Dermis blood vessel endothelial cell (primary cell): Measurements from ENCODE around the gene NEUROD2. TPM values are rescaled to one million over a fixed set of nuclear protein-coding genes. Genes with fewer than 3 reads are reported as not detected.

Source experiments
- DNase-seq: peaks from one replicate; pipeline ENCODE4 v3.0.0; 2010
- total RNA-seq: library from RNA; depleted of rRNA; stranded (reverse); fragments of >200 nt; gene quantifications from 2 replicates; pipeline ENCODE4 v1.2.3, GENCODE V29; 2014

The NEUROD2 gene
- total RNA-seq, 1 donor from 2014 or later = not detected

DNA sequence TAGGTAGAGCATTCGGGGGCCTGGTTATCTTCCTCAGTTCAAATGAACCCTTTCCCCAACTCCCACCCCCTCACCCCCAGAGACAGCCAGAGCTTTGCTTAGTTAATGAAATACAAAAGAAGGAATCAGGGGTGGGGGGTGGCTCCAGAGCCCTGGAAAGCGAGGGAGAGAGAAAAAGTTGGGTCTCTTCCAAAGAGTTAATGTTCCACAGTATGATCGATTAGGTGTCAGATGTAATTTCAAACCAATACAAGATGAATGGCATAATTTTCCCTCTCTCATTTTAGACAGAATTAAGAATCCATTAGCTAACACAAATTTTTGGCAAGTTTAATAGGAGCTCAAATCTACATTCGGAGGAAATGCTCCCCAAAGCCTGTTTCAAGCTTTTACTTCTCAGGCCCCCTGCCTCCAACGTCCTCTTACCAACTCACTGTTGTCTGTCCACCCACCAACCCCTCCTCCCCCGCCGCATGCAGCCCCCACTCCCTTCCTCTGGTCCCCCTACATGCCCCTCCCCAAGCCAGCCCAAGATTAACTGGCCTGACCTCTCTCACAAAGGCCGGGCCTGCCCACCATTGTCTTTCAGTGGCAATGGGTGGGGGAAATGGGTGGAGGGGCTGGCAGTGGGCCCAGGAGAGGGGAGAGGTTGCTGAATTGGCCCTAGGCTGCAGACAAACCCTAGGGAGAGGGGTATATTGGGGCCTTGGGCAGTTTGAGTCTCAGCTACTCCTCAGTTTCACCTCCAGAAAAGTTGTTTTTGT is 28.2 kb downstream of the NEUROD2 start:
- peak; percentile 25 for DNase-seq

- no peak for DNase-seq
These were observed 29.4 kb downstream of the NEUROD2 start for GRCh38 chr17:39578272-39578671.

DNA sequence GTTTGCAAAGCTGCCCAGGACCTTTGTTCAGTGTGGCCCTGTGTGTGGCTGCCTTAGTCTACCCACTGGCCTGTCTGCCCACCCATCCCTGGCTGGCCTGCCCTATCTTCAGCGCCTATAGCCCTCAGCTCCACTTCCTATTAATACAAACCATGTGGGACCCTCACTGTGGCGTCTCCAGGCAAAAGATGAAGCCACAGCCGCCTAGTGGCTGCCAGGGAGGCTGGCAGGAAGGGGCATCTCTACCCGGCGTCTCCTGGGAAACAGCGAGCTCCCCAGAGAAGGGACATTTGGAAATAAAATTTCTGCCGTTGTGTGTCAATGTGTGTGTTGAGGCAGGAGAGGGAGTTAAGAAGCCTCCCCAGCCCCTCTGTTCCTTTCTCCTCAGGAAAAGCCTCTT is 31.5 kb downstream of the NEUROD2 start:
- DNase-seq = peak; percentile 34

DNA sequence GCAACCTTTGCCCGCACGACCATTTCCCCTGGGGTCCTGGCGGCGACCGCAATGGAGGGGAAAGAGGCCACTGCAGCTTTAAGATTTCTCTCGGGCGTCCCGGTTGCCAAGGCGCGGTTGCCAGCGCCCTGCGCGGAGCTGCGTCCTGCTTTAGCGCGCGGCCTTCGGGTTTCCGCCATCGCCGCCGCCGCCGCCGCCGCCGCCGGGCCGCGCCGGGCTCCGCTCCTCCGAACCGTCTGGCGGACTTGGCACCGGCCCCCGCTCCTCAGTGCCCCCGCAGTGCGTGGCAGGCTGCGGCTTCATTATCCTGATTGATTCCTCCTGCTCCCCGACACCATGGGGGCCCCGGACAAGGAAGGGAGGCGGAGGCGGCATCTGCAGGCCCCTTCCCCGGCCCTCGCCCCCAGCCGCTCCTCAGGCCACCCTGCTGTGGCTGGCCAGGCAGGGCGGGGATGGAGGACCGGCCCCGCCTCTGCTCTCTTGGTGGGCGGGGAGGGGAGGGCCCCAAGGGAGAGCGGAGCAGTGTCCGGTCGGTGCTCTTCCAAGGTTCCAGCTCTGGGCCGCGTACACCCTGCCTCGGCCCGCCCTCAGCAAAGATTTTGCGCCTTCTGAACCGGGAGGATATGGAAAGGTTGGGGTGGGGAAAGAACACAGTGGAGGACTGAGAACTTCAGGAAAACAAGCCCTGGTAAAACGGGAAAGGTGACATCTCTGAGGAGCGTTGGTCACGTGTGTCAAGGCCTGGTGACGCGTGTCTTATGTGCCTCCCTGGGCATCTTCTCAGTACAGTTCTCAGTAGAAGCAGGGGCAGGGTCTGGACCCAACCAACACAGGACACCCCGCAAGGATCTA is 34.0 kb downstream of the NEUROD2 start:
- peak; percentile 73 for DNase-seq

GRCh38 chr17:39572121-39572520 is 35.6 kb downstream of the NEUROD2 start:
- no peak for DNase-seq

- DNase-seq = no peak
These were observed 38.6 kb downstream of the NEUROD2 start for GRCh38 chr17:39569126-39569525.

DNA sequence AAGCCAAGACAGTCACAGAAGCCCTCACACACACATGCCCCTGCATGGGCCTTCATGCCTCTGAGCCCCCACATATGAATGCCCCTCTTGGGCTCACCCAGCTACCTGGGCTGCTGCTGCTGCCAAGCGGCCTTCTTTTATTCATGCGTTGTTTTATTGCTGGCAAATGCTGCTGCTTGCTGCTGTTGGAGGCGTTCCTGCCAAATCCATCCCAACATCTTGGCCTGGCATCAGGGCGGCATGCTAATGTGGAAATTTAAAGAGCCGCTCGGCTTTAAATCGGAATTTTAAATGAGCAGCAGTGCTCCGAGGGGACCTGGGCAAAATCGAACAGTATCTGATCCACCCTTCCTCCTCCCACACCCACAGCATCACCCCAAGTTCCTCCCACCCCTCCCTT is 39.0 kb downstream of the NEUROD2 start:
- no peak for DNase-seq

DNA sequence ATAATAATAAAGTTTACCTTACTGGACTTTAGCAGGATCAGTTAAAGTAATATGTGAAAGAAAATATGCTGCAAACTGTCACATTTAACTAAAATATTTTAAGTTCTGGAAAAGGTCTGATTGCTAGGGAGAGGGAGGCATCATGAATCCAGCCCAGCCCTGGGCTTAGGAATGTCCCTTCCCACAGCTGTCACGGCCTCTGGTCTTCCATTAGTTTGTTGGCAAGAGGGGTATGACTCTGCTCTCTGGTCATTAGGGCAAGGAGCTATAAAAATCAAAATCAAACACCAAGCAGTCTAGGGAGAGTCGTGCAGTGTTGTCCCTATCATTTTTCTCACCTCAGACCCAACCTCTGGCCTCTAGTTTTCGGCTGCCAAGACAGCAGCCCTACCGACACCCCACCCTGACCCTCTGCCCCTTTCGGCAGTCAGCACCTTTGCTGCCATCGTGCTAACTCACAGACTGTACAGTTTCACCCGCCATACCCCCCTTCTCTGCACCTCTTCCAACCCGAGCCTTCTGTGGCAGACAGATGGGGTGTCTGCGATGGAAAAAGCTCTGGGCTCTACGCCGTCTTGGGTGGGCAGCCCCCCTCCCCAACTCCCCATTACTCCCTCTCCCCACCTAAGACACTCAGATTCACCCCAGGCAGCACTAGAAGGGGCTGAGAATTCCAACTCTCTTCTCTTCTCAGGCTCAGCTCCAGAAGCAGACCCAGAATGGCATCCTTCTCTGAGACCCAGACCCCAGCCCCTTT is 41.4 kb downstream of the NEUROD2 start:
- DNase-seq = no peak

DNA sequence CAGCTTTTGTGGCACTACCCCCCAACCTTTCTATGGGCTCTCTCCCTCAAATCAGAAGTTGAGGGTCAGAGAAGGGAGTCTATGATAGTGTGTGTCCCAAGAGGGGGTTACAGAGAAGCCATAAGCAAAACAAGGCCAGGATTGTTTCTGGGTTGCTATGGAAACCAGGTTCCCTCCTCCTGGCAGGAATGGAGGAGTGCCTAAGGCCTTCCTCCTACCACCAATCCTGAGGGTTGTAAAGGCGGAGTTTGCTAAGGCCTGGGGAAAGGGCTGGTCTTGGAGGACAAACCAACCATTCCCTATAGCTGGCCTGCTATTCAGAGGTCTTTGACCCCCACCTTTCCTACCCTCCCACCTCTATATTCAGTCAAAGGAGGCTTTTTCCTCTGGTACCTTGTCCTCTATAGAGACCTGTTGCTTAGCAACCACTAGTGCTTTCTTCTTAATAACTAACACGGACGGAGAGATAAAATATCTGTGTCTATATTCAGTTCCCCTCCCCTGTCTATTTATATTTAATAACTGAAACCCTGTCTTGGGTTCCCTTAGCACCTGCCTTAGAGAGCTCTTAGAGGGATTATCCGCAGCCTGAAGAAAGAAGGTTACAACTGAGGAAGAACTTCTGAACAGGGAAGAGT is 43.4 kb downstream of the NEUROD2 start:
- no peak for DNase-seq

- DNase-seq = no peak
These were observed 44.2 kb downstream of the NEUROD2 start for GRCh38 chr17:39563476-39563875.

DNA sequence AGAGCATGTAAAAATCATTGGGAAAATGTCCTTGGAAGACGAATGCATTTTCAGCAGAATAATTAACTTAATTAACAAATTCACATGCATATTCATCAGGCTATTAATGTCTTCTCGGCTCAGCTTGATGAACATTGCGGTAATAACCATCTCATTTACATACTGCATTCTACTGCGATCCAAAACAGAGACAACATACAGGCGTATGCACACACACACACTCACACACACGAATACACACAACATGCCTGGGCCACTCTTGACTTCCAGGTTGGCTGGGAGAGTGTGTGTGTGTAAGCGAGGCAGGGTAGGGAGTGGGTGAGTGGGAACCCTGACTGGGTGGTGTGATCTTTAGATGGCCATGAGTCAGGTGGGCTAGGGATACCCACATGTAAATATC is 44.7 kb downstream of the NEUROD2 start:
- DNase-seq = no peak

DNA sequence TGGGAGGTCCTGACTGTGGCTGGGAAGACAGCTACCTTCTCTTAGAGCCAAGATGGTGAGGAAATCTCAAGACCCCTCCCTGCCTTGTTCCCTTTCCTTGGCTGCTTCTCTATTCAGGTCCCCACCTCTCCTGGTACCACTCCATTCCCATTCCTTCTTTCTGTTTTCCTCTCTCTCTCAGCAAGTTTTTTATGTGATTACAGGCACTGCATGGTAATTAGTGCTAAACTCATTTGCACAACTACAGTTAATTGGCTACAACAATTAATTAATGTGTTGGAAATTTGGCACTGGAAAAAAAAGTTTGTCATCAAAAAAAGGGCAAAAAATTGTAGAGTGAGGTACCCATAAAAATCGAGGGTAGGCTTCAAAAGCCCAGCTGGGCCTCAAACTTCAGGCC is 45.3 kb downstream of the NEUROD2 start:
- no peak for DNase-seq

- DNase-seq = no peak
These were observed 51.3 kb downstream of the NEUROD2 start for GRCh38 chr17:39556423-39556822.

GRCh38 chr17:39555368-39555767 is 52.4 kb downstream of the NEUROD2 start:
- DNase-seq = no peak

Other genes with a start within 250 kb of the NEUROD2 start
- gene FBXL20, start 206.3 kb downstream of the NEUROD2 start, total RNA-seq = 20.2 and 23.3 TPM in 2 replicates
- 18.9 and 32.2 TPM in 2 replicates for gene MED1, start 156.7 kb downstream of the NEUROD2 start, total RNA-seq
- 24.5 and 29.5 TPM in 2 replicates for gene CDK12, start 146.4 kb downstream of the NEUROD2 start, total RNA-seq
- gene PPP1R1B, start 19.0 kb upstream of the NEUROD2 start, total RNA-seq = not detected in 2 replicates
- gene STARD3, start 29.2 kb upstream of the NEUROD2 start, total RNA-seq = 46.6 and 73.2 TPM in 2 replicates
- gene TCAP, start 57.4 kb upstream of the NEUROD2 start, total RNA-seq = 0.60 and 0.68 TPM in 2 replicates
- gene PNMT, start 60.5 kb upstream of the NEUROD2 start, total RNA-seq = 1.2 and 1.7 TPM in 2 replicates
- gene PGAP3, start 80.1 kb upstream of the NEUROD2 start, total RNA-seq = 4.0 and 5.4 TPM in 2 replicates
- gene ERBB2, start 92.1 kb upstream of the NEUROD2 start, total RNA-seq = 3.4 and 4.4 TPM in 2 replicates
- gene MIEN1, start 122.6 kb upstream of the NEUROD2 start, total RNA-seq = 13.4 and 18.5 TPM in 2 replicates
- gene GRB7, start 130.0 kb upstream of the NEUROD2 start, total RNA-seq = 0.28 and 0.34 TPM in 2 replicates